GM21423 (cell line): Measurements from ENCODE around the gene SYT12.

Experiments
- ATAC-seq: cut with Tn5 transposase; IDR thresholded peaks from one replicate; pipeline ENCODE4 v1.9.1; 2021; ENCODE audit warnings: mild to moderate bottlenecking, moderate library complexity; ENCODE audit not compliant: unreplicated experiment

Gene SYT12

DNA sequence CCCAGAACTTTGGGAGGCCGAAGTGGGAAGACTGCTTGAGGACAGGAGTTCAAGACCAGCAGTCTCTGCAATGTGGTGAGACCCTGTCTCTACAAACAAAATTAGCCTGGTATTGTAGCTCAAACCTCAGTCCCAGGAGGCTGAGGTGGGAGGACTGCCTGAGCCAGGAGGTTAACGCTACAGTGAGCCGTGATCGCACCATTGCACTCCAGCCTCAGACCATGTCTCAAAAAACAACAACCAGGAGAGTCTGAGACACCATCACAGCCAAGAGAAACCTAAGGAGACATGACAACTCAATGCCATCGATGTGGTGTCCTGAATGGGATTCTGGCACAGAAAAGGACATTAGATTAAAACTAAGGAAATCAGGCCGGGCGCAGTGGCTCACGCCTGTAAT lies 67.8 kb downstream of the SYT12 start:
- ATAC-seq, result no peak

DNA sequence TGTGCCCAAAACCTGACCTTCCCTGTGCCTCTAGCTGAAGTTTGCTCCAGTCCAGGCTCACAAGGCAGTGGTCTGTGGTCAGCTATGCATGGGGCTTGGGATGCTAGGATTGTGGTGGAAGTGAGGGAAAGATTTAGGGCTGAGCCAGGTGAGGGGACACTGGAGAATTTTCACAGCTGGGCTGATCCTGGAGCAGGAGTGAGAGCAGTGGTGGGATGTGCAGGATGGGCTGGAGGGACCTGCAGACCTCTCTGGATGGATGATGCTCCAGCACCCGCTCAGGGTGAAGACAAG lies 72.2 kb downstream of the SYT12 start:
- ATAC-seq, result no peak

DNA sequence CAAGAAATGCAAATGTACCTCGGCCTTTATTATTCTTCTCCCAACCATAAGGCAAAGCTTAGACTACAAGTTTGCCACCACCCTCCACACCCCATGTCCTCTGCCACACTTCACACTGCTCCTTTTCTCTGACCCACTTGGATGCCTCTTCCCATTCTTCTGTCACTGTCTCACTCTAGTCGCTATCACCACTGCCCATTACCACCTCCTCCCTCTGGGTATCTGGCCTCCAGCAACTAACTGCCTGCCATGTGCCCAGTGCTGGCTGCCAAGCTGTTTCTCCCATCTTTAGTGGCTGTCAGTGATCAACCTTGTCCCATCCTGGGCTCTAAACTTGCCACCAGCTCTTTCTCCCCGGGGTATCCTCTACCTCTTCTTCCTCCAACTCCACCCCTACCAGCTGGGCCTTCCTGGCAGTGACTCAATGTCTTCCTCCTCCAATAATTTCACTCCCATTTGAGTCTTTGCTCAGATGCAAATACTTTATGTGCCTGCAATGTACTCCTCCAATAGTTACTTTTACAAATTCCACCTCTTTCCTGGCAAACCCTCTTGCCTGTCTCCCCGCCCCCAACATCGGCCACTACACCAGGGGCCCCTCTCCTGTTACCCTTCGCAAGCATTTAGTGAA lies 76.0 kb downstream of the SYT12 start:
- no peak for ATAC-seq

DNA sequence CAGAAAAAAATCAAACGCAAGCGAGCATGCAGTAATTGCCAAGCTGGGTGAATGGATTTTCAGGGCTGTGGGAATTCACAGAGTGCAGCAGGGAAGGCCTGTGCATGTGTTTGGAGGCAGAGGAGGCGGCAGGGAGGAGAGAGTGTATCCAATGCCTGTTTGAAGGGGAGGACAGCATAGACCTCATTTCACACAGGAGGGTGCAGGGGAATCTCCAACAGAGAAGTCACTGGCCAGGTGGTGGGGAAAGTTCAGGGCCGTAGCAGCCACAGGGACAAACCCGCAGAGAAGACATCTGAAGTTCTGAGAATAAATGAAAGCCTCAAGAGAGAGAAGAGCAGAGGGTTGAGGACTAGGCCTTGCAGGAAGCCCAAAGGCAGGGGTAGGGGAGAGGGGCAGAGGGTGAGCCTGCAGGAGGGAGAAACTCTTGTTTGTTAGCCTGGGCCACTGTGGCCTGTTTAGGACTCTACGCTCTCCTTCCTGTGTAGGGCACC lies 76.9 kb downstream of the SYT12 start:
- ATAC-seq, result no peak
